GM21360 (cell line): ENCODE measurements around the gene FAM13A.

Experiments used
- ATAC-seq: cut with Tn5 transposase; IDR thresholded peaks from one replicate; pipeline ENCODE4 v1.9.1; 2021; ENCODE audit warnings: mild to moderate bottlenecking, moderate library complexity; ENCODE audit not compliant: unreplicated experiment

FAM13A gene

DNA sequence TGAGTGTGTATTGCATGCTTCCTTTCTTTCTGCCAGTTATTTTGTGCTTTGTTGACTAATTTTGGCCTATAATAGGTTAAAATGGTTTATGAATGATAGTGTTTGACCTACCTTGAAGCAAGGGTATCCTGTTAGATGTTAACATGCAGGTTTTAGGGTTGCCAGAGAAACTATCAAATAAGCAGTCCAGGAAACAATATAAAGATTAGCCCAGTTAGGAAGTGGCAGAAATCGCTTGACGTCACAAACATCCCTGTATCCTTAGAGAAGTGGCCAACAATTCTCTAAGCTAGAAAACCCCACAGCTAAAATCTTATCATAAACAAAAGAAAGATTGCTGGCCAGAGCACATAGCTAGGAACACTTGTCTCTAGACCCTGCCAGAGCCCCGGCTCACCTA is 363.2 kb downstream of the FAM13A start:
- no peak for ATAC-seq

DNA sequence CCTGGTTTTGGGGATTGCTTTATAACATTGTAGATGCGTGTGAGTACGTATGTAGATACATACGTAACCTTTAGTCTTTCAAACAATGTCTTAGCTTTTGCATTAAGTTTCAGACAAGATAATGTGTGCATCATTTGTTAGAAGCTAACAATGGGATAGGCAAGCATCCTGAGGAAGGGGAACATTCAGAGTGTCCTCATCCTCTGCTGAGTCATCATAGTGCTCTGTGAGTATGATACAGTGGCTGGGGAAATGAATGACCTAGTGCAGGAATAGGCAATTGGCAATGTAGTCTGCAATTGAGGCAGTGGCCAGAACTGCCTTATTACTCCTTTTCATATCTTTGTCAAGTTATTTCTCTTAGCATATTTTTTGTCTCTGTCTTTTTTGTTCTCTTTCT is 366.6 kb downstream of the FAM13A start:
- no peak for ATAC-seq

DNA sequence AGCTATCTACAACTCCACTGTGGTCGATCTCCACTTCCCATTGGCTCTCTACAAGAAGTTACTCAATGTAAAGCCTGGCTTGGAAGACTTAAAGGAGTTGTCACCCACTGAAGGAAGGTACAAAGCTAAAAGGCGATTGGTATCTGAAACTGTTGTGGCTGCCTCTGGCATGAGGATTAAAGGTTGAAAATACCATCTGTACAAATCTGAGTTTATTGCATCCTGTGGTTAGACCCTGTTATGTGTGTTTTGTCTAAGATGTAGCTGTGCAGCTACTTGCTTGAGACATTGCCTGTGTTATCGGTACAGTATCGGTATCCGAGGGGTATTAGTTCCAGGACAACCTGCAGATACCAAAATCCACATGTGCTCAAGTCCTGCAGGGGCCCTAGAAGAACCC is 375.8 kb downstream of the FAM13A start:
- no peak for ATAC-seq
